ENCODE results near the gene PIK3R1.
"Not testable (repeated sequence)": the region's sequence is repeated elsewhere in the genome, so short reads cannot be mapped to it uniquely, and the experiment has no call there.

Gene PIK3R1

GRCh38 chr5:68194386-68194785, 21.2 kb upstream of the PIK3R1 start:
- DNase-seq, result no peak

- no peak for DNase-seq
These were observed 20.4 kb upstream of the PIK3R1 start for GRCh38 chr5:68195137-68195536.

DNA sequence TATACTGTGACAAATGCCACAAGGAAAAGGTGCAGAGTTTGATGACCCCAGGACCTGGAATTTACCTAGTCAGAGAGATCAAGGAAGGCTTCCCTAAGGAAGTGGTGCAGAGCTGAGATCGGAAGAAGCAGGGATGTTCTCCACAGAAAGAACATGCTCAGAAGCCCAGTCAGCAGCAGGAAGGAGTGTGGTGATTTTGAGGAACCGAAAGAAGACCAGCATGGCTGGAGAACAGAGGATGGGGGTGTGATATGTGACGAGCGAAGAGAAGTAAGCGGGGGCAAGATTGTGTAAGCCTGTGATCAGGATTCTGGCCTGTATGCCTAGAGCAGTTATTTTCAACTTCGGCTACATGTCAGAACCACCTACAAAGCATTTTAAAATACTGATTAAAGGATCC, 18.7 kb upstream of the PIK3R1 start:
- peak; percentile 14 to 67 for DNase-seq

- no peak for DNase-seq
These were observed 15.3 kb upstream of the PIK3R1 start for GRCh38 chr5:68200288-68200687.

DNA sequence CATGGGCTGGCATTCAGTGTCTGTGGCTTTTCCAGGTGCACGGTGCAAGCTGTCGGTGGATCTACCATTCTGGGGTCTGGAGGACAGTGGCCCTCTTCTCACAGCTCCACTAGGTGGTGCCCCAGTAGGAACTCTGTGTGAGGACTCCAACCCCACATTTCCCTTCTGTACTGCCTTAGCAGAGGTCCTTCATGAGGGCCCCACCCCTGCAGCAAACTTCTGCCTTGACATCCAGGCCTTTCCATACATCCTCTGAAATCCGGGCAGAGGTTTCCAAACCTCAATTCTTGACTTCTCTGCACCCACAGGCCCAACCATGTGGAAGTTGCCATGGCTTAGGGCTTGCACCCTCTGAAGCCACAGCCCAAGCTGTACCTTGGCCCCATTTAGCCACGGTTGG, 4.9 kb upstream of the PIK3R1 start:
- not testable (repeated sequence) for DNase-seq

DNA sequence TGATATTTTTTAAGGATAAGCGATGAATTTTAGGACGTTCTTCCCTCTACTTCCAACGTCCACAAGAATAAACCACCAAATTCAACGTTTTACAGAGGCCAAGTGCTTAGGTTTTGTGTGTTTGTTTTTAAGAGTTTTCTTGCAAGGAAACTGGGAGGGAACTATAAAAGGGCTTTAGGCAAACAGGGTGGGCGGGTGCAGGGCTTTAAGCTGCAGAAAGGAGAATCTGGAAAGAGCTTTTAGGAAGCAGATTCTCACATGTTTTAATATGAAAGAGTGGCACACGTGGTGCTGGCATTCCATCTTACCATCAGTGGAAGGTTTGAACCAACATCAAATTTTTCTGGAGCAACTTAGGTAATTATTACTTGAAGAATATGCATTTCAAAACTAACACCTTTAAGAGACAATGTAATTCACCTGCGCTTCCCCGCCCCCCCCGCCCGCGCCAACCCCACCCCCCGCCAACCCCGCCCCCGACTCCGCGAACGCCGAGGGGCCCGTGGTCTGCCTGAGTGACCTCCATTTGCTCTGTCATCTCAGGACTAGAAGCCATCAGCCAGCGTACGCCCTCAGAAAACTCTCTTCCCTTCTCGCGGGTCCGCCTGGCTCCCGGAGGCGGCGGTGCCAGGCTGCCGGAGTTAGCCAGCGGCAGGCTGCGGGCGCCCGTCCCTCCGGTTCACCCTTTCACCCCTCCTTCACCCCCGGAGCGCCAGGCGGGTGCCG, 911 bp upstream of the PIK3R1 start:
- DNase-seq, result no peak

DNA sequence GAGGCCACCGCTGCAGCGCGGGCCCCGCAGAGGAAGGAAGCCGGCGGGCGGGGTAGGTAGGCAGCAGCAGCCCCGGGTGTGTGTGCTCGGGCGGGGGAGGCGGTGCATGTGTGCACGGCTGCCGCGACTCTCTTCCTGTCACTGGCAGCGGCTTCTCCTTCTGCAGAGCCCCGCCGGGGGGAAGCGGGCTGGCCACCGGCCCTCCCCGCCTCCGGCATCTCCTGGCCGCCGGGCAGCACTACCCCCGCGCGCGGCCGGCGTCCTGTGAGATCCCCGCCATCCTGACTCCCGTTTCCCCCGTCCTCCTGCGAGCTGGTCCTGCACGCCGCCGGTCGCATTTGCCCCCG, 315 bp downstream of the PIK3R1 start:
- DNase-seq, result no peak

- DNase-seq, result peak; percentile 36 to 58
These were observed 890 bp downstream of the PIK3R1 start for GRCh38 chr5:68216245-68217046.

GRCh38 chr5:68217047-68217355, 1.4 kb downstream of the PIK3R1 start:
- DNase-seq, result no peak

GRCh38 chr5:68217528-68217927, 2.0 kb downstream of the PIK3R1 start:
- DNase-seq, result no peak

DNA sequence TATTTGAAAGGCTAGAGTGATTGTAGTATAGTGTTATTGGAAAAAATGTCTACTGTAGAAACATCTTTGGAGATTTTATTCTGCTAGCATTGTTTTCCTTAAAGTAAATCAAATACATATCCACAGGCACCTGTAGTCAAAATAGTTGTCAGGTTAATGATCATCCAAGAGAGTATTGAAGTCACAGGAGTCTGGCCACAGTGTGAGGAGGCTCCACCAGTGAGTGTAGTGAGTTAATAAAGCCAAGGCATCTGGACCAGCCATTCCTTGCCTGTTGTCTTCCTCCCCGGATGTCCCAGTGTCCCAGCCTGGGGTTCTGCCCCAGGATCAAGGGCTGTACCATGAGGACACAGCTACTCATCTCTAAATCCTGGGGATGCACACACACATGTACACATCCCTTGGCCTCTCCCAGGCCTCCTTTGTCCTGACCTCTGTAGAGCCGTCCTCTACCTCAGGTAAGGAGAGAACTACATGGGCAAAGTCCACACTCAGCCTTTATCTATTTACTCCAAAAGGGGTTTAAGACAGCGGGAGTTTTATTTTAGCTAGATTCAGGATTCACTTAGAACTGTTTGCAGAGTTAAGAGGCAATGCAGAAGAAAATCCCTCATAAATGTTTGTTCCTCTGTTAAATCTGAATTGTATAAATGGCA, 3.7 kb downstream of the PIK3R1 start:
- no peak for DNase-seq

DNA sequence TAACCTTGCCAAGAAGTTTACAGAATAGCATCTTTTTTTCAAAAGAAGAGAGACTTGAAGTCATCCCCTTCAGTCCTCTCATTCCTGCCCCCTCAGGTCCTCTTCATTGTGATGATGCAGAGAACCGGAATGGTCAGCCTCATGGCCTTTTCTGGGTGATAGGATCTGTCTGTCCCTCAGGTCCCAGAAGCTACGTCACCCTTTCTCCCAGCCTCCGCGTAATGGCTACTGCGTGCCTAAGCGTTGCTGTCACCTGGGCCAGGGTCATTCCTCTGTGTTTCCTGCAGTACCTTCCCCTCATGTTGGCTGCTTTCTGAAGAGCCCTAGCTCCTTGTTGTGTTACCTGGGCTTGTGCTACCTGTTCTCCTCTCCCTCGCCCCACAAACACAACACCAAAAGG, 4.7 kb downstream of the PIK3R1 start:
- no peak for DNase-seq

DNA sequence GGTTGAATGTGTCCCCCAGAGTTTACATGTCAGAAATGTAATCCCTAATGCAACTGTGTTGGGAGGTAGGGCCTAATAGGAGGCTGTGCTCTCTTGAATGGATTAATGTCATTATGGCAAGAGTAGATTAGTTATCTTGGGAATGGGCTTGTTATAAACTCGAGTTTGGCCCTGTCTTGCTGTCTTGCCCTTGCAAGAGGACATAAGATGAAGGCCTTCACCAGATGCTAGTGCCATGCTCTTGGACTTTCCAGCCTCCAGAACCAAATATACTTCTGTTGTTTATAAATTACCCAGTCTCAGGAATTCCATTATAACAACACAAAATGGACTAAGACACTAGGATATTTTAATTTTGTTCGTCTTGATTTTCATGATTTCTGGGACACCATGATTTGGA, 5.4 kb downstream of the PIK3R1 start:
- no peak for DNase-seq

- DNase-seq, result no peak
These were observed 5.9 kb downstream of the PIK3R1 start for GRCh38 chr5:68221488-68221887.

- no peak for DNase-seq
These were observed 6.8 kb downstream of the PIK3R1 start for GRCh38 chr5:68222310-68222709.

GRCh38 chr5:68222824-68223354, 7.3 kb downstream of the PIK3R1 start:
- no peak for DNase-seq

- no peak for DNase-seq
These were observed 8.3 kb downstream of the PIK3R1 start for GRCh38 chr5:68223904-68224303.

DNA sequence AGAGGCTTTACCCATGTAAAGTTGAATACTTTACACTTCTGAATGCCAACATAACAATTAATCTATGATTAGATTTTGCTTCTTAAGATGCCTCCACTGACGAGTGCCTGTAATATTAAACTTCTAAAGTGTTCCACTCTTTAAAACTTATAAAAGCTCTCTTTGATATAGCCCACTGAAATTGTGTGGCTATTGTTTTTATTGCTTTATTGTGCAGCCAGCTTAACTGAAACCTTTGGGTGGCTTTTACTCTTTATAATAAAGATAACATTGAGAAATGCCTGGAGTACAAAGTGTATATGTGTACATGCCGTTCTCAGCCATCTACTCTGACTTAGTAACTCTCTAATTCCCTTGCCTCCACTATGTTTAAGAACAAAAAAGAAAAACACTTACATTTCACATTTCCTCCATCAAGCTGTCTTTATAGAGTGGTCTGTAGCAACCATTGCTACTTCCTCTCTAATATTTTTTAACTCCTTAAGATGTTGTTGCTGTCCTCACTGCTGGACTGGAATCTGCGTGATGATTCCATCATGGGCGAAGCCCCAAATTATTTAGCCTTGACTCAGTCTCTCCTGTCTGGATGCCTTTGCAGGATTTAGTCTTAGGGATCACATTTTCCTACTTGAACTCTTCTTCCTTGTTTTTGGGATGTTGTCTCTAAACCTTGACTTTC, 9.1 kb downstream of the PIK3R1 start:
- no peak for DNase-seq

- DNase-seq, result peak in 1 of 2 donors; percentile 40
These were observed 9.8 kb downstream of the PIK3R1 start for GRCh38 chr5:68225188-68225910.

GRCh38 chr5:68225911-68226545, 10.5 kb downstream of the PIK3R1 start:
- no peak for DNase-seq

- DNase-seq, result no peak
These were observed 11.1 kb downstream of the PIK3R1 start for GRCh38 chr5:68226546-68227073.

Measured in CD4-positive, alpha-beta T cell treated with Interferon alpha-2 for 1 hour (primary cell).